GM21825 (cell line): ENCODE data around the gene DAGLB.
"Not testable (repeated sequence)": the region's sequence is repeated elsewhere in the genome, so short reads cannot be mapped to it uniquely, and the experiment has no call there.

Experiments used
- ATAC-seq: cut with Tn5 transposase; IDR thresholded peaks from one replicate; pipeline ENCODE4 v1.9.1; 2021; ENCODE audit warnings: mild to moderate bottlenecking, moderate library complexity; ENCODE audit not compliant: unreplicated experiment

DAGLB gene

DNA sequence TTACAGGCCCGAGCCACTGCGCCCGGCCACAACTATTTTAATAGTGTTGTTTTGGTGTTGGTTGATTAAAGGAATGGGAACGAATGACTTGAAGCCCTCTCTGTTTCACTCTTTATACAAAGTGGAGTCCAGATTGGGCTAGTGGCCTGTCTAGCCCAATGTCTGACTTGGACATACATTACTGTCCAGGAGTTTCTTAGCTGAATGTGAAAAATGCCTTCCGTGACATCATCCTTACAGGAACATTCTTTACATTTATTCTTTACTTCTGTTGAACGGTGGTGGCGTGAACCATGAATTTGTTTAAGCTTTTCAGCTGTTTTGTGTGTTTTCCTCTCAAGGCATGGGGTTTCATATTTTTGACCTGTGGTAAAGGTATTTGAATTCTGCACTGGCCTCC lies 67.9 kb downstream of the DAGLB start:
- ATAC-seq = no peak

DNA sequence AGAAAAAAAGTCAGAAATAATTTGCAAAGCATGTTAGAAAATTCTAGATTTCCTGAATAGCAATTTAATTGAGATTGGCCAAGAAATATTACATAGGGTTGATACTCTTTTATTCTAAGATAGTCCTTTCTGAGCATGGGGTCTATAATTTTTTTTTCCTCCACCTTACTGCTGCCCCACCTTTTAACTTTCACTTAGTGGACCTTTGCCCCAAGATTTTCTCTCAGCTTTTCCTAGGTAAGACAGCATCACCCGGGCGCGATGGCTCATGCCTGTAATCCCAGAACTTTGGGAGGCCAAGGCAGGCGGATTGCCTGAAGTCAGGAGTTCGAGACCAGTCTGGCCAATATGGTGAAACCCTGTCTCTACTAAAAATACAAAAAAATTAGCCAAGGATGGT lies 69.2 kb downstream of the DAGLB start:
- ATAC-seq = not testable (repeated sequence)

DNA sequence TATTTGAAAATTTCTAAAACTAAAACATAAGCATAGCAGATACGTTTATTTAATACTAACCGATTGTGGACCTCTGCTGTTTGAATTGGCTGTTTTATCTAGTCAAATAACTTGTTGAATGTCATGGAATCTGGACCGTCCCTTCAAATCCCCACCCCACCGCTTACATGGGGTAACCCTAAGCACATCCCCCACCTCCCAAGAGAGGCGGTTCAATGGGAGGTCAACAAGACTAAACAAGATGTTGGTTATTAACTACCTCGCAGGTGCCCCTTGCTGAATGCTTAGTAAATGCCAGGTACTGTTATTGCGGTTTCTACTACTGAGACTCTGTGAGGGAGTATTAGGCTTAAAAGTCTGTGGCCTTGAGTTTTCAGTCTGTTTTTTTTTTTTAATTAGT lies 70.9 kb downstream of the DAGLB start:
- ATAC-seq = no peak

DNA sequence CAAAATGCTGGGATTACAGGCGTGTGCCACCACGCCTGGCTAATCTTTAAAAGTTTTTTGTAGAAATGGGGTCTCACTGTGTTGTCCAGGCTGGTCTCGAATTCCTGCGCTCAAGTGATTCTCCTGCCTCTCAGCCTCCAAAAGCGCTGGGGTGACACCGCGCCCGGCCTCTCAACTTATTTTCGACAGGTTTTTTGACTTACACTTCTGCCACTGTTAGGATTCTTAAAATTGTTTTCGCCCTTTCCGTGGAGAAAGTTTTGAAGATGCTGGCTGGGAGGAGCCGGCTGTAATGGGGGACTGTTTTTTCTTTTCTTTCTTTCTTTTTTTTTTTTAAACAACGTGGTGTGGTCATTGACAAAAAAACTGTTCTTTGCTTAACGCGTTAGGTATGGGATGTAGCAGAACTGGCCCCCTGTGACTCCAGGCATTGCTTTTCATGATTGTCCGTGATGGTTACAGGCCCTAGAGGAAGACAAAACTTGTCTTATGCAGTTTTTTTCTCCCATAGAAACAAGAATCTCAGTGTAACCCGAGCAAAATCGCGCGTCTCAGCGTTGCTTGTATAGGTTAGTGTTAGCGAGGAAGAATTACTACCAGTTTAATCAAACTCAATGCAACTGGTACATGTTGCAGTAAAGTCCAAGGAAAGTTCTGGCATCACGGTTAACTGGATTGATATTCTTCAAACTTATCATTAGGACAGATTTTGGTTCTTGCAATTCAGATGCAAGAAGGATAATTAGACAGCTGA lies 72.2 kb downstream of the DAGLB start:
- no peak for ATAC-seq

DNA sequence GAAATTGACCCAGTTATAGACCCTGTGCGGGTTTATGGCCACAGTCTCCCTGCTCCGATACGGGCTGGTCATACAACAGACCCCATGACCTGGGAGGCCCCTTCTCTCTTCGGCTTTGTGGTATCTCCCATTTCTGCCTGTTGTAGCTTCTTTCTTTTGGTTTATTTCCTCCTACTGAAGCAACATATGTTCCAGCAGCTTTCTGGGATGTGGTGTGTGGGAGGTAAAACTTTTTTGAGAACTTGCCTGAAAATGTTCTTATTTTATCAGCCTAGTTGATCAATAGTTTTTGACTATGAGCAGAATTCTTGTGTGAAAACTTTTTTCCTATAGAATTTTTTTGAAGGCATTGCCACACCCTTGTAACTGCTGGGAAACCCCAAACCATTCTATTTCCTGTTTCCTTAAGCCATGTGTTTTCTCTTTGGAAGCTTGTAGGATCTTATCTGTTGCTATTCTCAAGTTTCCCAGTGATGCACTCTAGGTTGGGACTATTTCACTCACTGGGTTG lies 80.0 kb downstream of the DAGLB start:
- ATAC-seq = no peak

DNA sequence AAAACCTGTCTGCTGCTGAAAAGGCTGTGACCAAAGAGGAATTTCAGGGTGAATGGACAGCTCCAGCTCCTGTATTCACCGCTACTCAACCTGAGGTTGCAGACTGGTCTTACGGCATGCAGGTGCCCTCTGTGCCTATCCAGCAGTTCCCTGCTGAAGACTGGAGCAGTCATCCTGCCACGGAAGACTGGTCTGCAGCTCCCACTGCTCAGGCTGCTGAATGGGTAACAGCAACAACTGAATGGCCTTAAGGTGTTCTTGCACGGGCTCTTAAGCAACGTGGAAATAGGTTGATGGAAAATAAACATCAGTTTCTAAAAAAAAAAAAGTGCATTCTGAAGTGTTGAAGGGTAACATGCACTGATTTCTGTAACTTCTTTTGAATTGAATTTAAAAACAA lies 82.3 kb downstream of the DAGLB start:
- no peak for ATAC-seq

DNA sequence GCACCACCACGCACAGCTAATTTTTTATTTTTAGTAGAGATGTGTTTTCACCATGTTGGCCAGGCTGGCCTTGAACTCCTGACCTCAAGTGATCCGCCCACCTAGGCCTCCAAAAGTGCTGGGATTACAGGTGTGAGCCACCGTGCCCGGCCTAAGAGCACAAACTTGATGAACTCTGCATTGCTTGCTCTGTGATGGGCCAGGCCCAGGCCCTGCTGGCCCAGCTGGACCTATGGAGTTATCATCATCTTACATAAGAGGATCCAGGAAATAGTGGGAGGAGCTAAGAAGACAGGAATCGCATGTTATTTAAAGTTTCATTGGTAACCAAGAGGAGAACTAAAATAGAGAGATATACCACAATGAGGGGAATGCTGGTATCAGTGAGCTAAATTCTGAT lies 86.9 kb downstream of the DAGLB start:
- no peak for ATAC-seq

DNA sequence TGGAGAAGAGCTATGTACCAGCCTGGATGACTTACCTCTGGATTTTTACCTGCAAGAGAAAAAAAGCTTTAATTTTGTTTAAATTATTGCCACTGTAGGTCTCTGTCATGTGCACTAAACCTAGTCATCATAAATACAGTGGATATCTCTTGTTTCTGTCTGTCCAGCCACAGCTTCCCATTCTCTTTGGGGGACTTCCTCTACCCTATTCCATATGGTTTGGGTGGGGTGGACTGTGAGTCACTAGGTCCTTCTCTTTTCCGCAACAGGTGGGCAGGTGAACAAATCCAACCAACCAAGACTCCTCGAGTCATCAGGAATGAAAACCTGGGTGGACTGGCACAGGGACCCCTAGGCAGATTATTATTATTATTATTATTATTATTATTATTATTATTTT lies 88.0 kb downstream of the DAGLB start:
- ATAC-seq = no peak
